Fibroblast of skin of left biceps (primary cell): ENCODE data around the gene KRTAP4-16.
"Not testable (repeated sequence)": the region's sequence is repeated elsewhere in the genome, so short reads cannot be mapped to it uniquely, and the experiment has no call there.

ENCODE experiments used
- DNase-seq, 2 experiments: peaks; one replicate each; pipeline ENCODE4 v3.0.0-alpha.2; 2013; ENCODE audit warnings: low read depth in 2 of 2

The KRTAP4-16 gene

GRCh38 chr17:41076788-41077187 lies 25.2 kb downstream of the KRTAP4-16 start:
- DNase-seq = no peak

- DNase-seq = no peak
Measured at GRCh38 chr17:41073676-41074075, 28.3 kb downstream of the KRTAP4-16 start.

GRCh38 chr17:41071606-41072360 lies 30.2 kb downstream of the KRTAP4-16 start:
- DNase-seq = no peak

GRCh38 chr17:41069031-41069430 lies 33.0 kb downstream of the KRTAP4-16 start:
- no peak for DNase-seq

GRCh38 chr17:41067281-41067680 lies 34.7 kb downstream of the KRTAP4-16 start:
- DNase-seq = peak; percentile 75 to 77

- peak; percentile 59 to 66 for DNase-seq
Measured at GRCh38 chr17:41065829-41066624, 36.0 kb downstream of the KRTAP4-16 start, which contains the start of gene KRTAP2-4. TSS of gene KRTAP2-4 (minus strand) at chr17:41065879. CDS start at chr17:41065845, 34 bp downstream.

- not testable (repeated sequence) for DNase-seq
Measured at GRCh38 chr17:41065016-41065689, 36.9 kb downstream of the KRTAP4-16 start.

GRCh38 chr17:41064301-41064700 lies 37.7 kb downstream of the KRTAP4-16 start:
- DNase-seq = no peak

GRCh38 chr17:41063449-41063848 lies 38.6 kb downstream of the KRTAP4-16 start:
- no peak for DNase-seq

GRCh38 chr17:41061964-41062363 lies 40.0 kb downstream of the KRTAP4-16 start:
- DNase-seq = peak; percentile 95 to 96

GRCh38 chr17:41060052-41060604 lies 41.9 kb downstream of the KRTAP4-16 start, which contains the start of gene KRTAP2-3:
TSS of gene KRTAP2-3 (minus strand) at chr17:41060114. CDS start at chr17:41060050, 64 bp downstream.
- peak; percentile 86 for DNase-seq

GRCh38 chr17:41059276-41060051 lies 42.5 kb downstream of the KRTAP4-16 start:
- DNase-seq = peak; percentile 82 to 84

- DNase-seq = no peak
Measured at GRCh38 chr17:41058741-41059140, 43.3 kb downstream of the KRTAP4-16 start.

GRCh38 chr17:41057547-41057946 lies 44.5 kb downstream of the KRTAP4-16 start:
- no peak for DNase-seq

GRCh38 chr17:41055130-41055529 lies 46.9 kb downstream of the KRTAP4-16 start, which contains the start of gene KRTAP2-2:
TSS of gene KRTAP2-2 (minus strand) at chr17:41055230. CDS start at chr17:41055211, 19 bp downstream.
- not testable (repeated sequence) for DNase-seq

GRCh38 chr17:41054556-41054955 lies 47.5 kb downstream of the KRTAP4-16 start:
- DNase-seq = not testable (repeated sequence)

- DNase-seq = no peak
Measured at GRCh38 chr17:41054025-41054424, 48.0 kb downstream of the KRTAP4-16 start.

GRCh38 chr17:41052566-41052965 lies 49.4 kb downstream of the KRTAP4-16 start:
- peak; percentile 43 to 46 for DNase-seq
